GM23338 (cell line): ENCODE measurements around the gene ERRFI1. TPM values are rescaled to one million over a fixed set of nuclear protein-coding genes. Genes with fewer than 3 reads are reported as not detected.
A peak's percentile ranks its signal among the peaks of the same experiment; 100 is the strongest.

Source experiments
- ATAC-seq: fragments of 200-7000 bp; cut with Tn5 transposase; 3 replicates; pipeline ENCODE4 v1.9.1; 2020
- DNase-seq: peaks from one replicate; pipeline ENCODE4 v3.0.0-alpha.2; 2015; ENCODE audit warnings: low spot score
- H2AFZ ChIP-seq: fragments of 200-600 bp; sonication (generic); 2 replicates; pipeline ENCODE4 v1.8.0; 2016; ENCODE audit warnings: antibody characterized with exemption, mild to moderate bottlenecking, moderate library complexity
- H3F3A ChIP-seq: fragments of 200-600 bp; sonication (generic); replicated peaks from 2 replicates; pipeline ENCODE4 v1.8.0; 2017; ENCODE audit warnings: antibody characterized with exemption, mixed run types, low read depth
- H3K27ac ChIP-seq: fragments of 200-600 bp; sonication (generic); 2 replicates; pipeline ENCODE4 v1.6.1; 2016; ENCODE audit warnings: low read depth
- H3K27me3 ChIP-seq: fragments of 200-600 bp; sonication (generic); 2 replicates; pipeline ENCODE4 v1.8.0; 2016; ENCODE audit warnings: mild to moderate bottlenecking, mixed run types, moderate library complexity; ENCODE audit not compliant: insufficient read depth
- H3K36me3 ChIP-seq: fragments of 200-600 bp; sonication (generic); 2 replicates; pipeline ENCODE4 v1.8.0; 2016; ENCODE audit warnings: mild to moderate bottlenecking; ENCODE audit not compliant: insufficient read depth
- H3K4me1 ChIP-seq: fragments of 200-600 bp; sonication (generic); 2 replicates; pipeline ENCODE4 v1.8.0; 2016; ENCODE audit warnings: mild to moderate bottlenecking, moderate library complexity; ENCODE audit not compliant: insufficient read depth
- H3K4me2 ChIP-seq: fragments of 200-600 bp; sonication (generic); 2 replicates; pipeline ENCODE4 v1.7.1; 2017; ENCODE audit warnings: mixed run types
- H3K4me3 ChIP-seq: fragments of 200-600 bp; sonication (generic); 2 replicates; pipeline ENCODE4 v1.6.1; 2016; ENCODE audit warnings: mixed run types
- H3K79me2 ChIP-seq: fragments of 200-600 bp; sonication (generic); replicated peaks from 2 replicates; pipeline ENCODE4 v1.8.0; 2017; ENCODE audit warnings: mild to moderate bottlenecking; ENCODE audit not compliant: insufficient read depth
- H3K9me2 ChIP-seq: fragments of 200-600 bp; sonication (generic); 2 replicates; pipeline ENCODE4 v1.8.0; 2017; ENCODE audit not compliant: insufficient read depth
- H4K20me1 ChIP-seq: fragments of 200-600 bp; sonication (generic); replicated peaks from 2 replicates; pipeline ENCODE4 v1.8.0; 2017; ENCODE audit warnings: mild to moderate bottlenecking; ENCODE audit not compliant: insufficient read depth
- H3K27ac Mint-ChIP-seq: 2 replicates; pipeline ENCODE4 v1.8.0; 2020; ENCODE audit warnings: inconsistent platforms, mild to moderate bottlenecking, moderate library complexity, mixed read lengths
- H3K27me3 Mint-ChIP-seq: 3 replicates; pipeline ENCODE4 v1.8.0; 2022; ENCODE audit warnings: low read depth, mild to moderate bottlenecking, moderate library complexity, mixed read lengths, inconsistent platforms; ENCODE audit not compliant: insufficient read depth, poor library complexity
- H3K36me3 Mint-ChIP-seq: 3 replicates; pipeline ENCODE4 v1.8.0; 2021; ENCODE audit warnings: low read depth, mild to moderate bottlenecking, inconsistent platforms, moderate library complexity, mixed read lengths
- H3K4me1 Mint-ChIP-seq: 3 replicates; pipeline ENCODE4 v1.8.0; 2020; ENCODE audit warnings: mild to moderate bottlenecking, inconsistent platforms, mixed read lengths
- H3K4me3 Mint-ChIP-seq: 3 replicates; pipeline ENCODE4 v1.8.0; 2021; ENCODE audit warnings: moderate library complexity, mild to moderate bottlenecking, inconsistent platforms, mixed read lengths
- H3K9me3 Mint-ChIP-seq: 3 replicates; pipeline ENCODE4 v1.8.0; 2020; ENCODE audit warnings: moderate library complexity, mild to moderate bottlenecking, inconsistent platforms, mixed read lengths
- CREB1 ChIP-seq: fragments of 250-450 bp; sonication (Bioruptor Pico); IDR thresholded peaks from 2 replicates; pipeline ENCODE4 v1.5.0; 2020; ENCODE audit warnings: low read depth, mild to moderate bottlenecking, moderate library complexity
- CTCF ChIP-seq, 2 experiments: fragments of 200-600 bp in 1 of 2; sonication (generic) in 1 of 2; conservative IDR thresholded peaks; 2 replicates each; pipeline versions ENCODE4 v1.5.1 to v1.6.1; 2016 to 2017; ENCODE audit warnings: antibody characterized with exemption in 2 of 2, low read depth in 2 of 2, mild to moderate bottlenecking in 2 of 2, moderate library complexity in 1 of 2
- ETS1 ChIP-seq: IDR thresholded peaks from 2 replicates; pipeline ENCODE4 v1.6.1; 2016; ENCODE audit warnings: antibody characterized with exemption
- EZH2phosphoT487 ChIP-seq: fragments of 200-600 bp; sonication (generic); IDR thresholded peaks from one replicate; pipeline ENCODE4 v1.8.1; 2018; ENCODE audit warnings: antibody characterized with exemption; ENCODE audit not compliant: unreplicated experiment
- JUNB ChIP-seq: IDR thresholded peaks from one replicate; pipeline ENCODE4 v1.6.1; 2016; ENCODE audit warnings: antibody characterized with exemption; ENCODE audit not compliant: unreplicated experiment
- NANOG ChIP-seq: IDR thresholded peaks from 2 replicates; pipeline ENCODE4 v1.6.1; 2016; ENCODE audit warnings: antibody characterized with exemption, borderline replicate concordance
- POLR2AphosphoS5 ChIP-seq: IDR thresholded peaks from 2 replicates; pipeline ENCODE4 v1.6.1; 2016; ENCODE audit warnings: antibody characterized with exemption, low read depth
- STAT1 ChIP-seq: IDR thresholded peaks from one replicate; pipeline ENCODE4 v1.6.1; 2016; ENCODE audit warnings: antibody characterized with exemption; ENCODE audit not compliant: unreplicated experiment
- ZNF114 ChIP-seq: fragments of 250-450 bp; sonication (Bioruptor Pico); IDR thresholded peaks from 2 replicates; pipeline ENCODE4 v1.5.0; 2020; ENCODE audit warnings: mild to moderate bottlenecking, moderate library complexity
- ZNF331 ChIP-seq: fragments of 250-450 bp; sonication (Bioruptor Pico); IDR thresholded peaks from 2 replicates; pipeline ENCODE4 v1.5.0; 2020; ENCODE audit warnings: low read depth, mild to moderate bottlenecking, moderate library complexity
- polyA plus RNA-seq: library from polyadenylated mRNA; unstranded; fragments of >200 nt; fragmentation: Nextera tagmentation; extraction: Ambion mirVana; gene quantifications from 2 replicates; pipeline ENCODE4 v1.2.1, GENCODE V29; 2016
- total RNA-seq: library from RNA; depleted of rRNA; stranded (reverse); fragments of >200 nt; shearing (Covaris generic); gene quantifications from 2 replicates; pipeline ENCODE4 v1.2.3, GENCODE V29; 2014

The ERRFI1 gene
- total and polyA plus RNA-seq, 2 experiments from 2014 or later, result 22.9 to 59.8 TPM

GRCh38 chr1:8016210-8016894, 9.8 kb downstream of the ERRFI1 start:
- Histone ChIP-seq H3K27ac (peak overlapping the region; percentile 60), H2AFZ (no peak overlapping the region), H3K9me2 (no peaks in the 10 kb centered on the region), H3K4me1 (peaks cover 62% of the 10 kb centered on the region), H4K20me1 (peaks cover 33% of the 10 kb centered on the region), H3K36me3 (peaks cover 27% of the 10 kb centered on the region), H3K27me3 (no peaks in the 10 kb centered on the region), H3K4me3 (no peak overlapping the region), H3K79me2 (peaks cover 94% of the 10 kb centered on the region), H3F3A (no peaks in the 10 kb centered on the region), H3K4me2 (peak overlapping the region; percentile 67)
- Mint-ChIP-seq H3K27me3 (no peaks in the 10 kb centered on the region), H3K27ac (peak overlapping the region; percentile 19; the same call in 1 of the 2 replicates), H3K36me3 (peaks cover 34% of the 10 kb centered on the region), H3K4me1 (peaks cover 62% of the 10 kb centered on the region), H3K9me3 (no peaks in the 10 kb centered on the region), H3K4me3 (no peak overlapping the region)
- TF ChIP-seq CTCF (conservative IDR thresholded peaks at IDR 0.05; ENCODE audit: low read depth in 2 of 2), result peak in 1 of 2 experiments; percentile 42; a peak in 3 of 4 replicates
- no peak for TF ChIP-seq STAT1
- no peak for DNase-seq
- no peak for ATAC-seq

- Histone ChIP-seq H3K4me2 (peak overlapping the region; percentile 7; the same call in 1 of the 2 replicates), H3K4me1 (peaks cover 56% of the 10 kb centered on the region), H4K20me1 (peaks cover 31% of the 10 kb centered on the region), H3K9me2 (no peaks in the 10 kb centered on the region), H3K79me2 (peaks cover 88% of the 10 kb centered on the region), H2AFZ (no peak overlapping the region), H3K27me3 (no peaks in the 10 kb centered on the region), H3K36me3 (peaks cover 29% of the 10 kb centered on the region), H3K4me3 (no peak overlapping the region), H3F3A (0 out of 2 replicates have a peak, but pooled peaks cover 3% of the 10 kb centered on the region), H3K27ac (peak overlapping the region; percentile 60)
- H3K4me3 Mint-ChIP-seq, result no peak overlapping the region
- H3K36me3 Mint-ChIP-seq, result peaks cover 39% of the 10 kb centered on the region
- DNase-seq (no peak), ATAC-seq (no peak)
- H3K9me3 Mint-ChIP-seq, result no peaks in the 10 kb centered on the region
- H3K27ac Mint-ChIP-seq, result no peak overlapping the region
- no peaks in the 10 kb centered on the region for H3K27me3 Mint-ChIP-seq
- H3K4me1 Mint-ChIP-seq, result peaks cover 57% of the 10 kb centered on the region
- TF ChIP-seq EZH2phosphoT487 (no peak), ZNF331 (CRISPR knock-in tag) (no peak), ETS1 (no peak), CREB1 (no peak), ZNF114 (CRISPR knock-in tag) (no peak), JUNB (no peak), CTCF (conservative IDR thresholded peaks at IDR 0.05; ENCODE audit: low read depth in 2 of 2) (no peak), NANOG (no peak), POLR2AphosphoS5 (no peak)
These were observed 10.3 kb downstream of the ERRFI1 start for GRCh38 chr1:8015809-8016165.
